Pulmonary artery endothelial cell (primary cell): ENCODE results near the gene CDC42. TPM values are rescaled to one million over a fixed set of nuclear protein-coding genes. Genes with fewer than 3 reads are reported as not detected.

Experiments
- DNase-seq: peaks from one replicate; pipeline ENCODE4 v3.0.0-alpha.2; 2011; ENCODE audit warnings: low read depth, low spot score
- total RNA-seq: library from RNA; depleted of rRNA; stranded (reverse); fragments of >200 nt; gene quantifications from 2 replicates; pipeline ENCODE4 v1.2.3, GENCODE V29; 2014

CDC42 gene
- total RNA-seq, 1 donor from 2014 or later = 947 TPM

DNA sequence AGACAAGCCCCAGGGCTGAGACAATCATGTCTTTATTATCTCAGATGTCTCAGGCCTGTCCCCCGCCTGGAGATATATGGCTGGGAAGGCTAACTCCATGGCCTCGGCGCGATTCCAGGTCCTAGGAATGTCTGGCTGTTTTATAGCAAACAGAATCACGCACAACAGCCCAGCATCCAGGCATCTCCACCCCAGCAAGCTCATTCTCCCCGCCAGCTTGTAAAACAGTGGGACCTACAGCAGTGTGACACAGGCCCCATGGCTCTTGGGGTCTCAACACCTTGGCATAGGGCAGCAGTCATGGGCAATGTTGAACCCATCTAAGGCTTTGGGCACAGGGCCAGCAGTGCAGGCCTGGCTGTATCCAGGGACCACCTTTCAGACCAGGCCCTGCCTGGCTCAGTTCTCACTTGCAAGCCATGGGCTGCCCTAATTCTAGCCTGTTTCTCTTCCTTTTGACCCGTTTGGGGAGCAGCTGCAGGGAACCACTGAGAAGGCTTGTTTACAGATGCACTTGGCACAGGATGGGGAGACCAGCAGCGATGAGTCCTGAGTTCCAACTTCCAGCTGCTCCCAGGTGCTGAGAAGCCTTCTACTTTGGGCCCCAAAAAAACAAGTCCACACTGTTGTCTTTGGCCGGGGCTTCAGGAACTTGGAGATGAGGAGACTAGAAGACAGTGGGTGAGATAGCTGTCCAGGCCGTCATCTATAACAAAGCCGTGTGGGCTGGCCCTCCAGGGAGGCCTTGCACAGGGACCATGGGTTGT is 56.0 kb downstream of the CDC42 start:
- DNase-seq = no peak

DNA sequence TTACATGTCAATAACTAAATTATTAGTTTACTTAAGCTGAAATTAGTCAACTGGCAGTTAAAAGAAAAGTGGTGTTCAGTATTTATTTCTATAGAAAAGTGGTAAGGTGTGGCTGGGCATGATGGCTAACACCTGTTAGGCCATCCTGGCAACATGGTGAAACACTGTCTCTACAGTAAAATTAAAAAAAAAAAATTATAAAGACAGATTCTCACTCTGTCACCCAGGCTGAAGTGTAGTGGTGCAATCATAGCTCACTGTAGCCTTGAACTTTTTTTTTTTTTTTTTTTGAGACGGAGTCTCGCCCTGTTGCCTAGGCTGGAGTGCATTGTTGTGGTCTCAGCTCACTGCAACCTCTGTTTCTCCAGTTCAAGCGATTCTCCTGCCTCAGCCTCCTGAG is 57.5 kb downstream of the CDC42 start:
- DNase-seq = no peak

DNA sequence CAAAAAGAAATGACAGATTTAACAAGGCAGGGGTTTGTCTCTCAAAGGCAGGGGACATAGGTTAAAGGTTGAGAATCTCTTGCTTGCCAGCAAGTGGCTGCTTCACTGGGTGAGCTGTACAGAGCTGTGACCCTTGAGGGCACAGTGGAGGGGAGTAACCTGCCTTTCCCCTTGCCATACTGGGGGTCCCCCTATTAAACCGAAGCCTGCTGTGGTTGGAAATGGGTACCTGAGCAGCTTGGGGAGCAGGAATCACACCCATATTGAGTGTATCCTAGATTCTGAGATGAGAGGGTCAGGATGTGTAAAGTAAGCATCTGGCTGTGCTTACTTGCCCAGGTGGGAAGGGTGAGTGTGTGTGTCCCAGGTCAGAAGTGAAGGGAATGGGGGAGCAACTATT is 58.6 kb downstream of the CDC42 start:
- no peak for DNase-seq

DNA sequence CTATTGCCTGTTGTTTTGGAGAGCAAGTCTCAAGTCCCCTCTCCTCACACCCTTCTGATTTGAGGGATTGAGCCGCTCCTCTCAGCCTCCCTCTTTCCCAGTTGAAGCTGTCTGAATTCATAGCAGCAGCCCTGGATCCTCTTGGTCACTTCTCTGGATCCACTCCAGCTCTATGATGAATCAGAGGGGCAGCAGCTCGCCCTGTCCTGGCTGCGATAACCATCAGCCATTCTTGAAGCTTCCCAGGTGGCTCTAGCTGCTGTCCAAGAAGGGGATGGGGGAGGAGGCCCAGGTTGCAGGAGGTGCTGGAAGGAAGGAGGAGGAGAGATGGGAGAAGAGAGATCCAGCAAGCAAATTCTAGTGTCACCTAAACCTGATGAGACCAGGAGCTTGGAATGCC is 59.1 kb downstream of the CDC42 start:
- no peak for DNase-seq

DNA sequence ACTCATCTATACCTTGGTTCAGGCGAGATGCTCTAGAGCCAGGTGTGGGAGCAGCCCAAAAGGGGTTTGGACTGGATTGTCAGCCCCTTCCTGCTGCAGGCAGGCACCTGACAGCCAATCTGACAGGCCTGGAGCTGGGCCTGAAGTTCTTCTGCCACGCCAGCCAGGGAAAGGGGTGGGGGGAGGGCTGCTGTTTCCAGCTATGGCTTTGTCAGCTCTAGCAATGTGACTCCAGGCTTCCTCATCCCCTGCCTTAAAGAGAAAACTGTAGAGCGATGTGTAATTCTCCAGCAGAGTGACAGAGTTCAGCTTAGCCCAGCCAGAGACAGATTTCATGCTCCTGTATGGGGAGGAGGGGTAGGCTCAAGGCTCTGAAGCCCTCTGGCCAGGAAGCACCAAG is 60.0 kb downstream of the CDC42 start:
- DNase-seq = no peak

DNA sequence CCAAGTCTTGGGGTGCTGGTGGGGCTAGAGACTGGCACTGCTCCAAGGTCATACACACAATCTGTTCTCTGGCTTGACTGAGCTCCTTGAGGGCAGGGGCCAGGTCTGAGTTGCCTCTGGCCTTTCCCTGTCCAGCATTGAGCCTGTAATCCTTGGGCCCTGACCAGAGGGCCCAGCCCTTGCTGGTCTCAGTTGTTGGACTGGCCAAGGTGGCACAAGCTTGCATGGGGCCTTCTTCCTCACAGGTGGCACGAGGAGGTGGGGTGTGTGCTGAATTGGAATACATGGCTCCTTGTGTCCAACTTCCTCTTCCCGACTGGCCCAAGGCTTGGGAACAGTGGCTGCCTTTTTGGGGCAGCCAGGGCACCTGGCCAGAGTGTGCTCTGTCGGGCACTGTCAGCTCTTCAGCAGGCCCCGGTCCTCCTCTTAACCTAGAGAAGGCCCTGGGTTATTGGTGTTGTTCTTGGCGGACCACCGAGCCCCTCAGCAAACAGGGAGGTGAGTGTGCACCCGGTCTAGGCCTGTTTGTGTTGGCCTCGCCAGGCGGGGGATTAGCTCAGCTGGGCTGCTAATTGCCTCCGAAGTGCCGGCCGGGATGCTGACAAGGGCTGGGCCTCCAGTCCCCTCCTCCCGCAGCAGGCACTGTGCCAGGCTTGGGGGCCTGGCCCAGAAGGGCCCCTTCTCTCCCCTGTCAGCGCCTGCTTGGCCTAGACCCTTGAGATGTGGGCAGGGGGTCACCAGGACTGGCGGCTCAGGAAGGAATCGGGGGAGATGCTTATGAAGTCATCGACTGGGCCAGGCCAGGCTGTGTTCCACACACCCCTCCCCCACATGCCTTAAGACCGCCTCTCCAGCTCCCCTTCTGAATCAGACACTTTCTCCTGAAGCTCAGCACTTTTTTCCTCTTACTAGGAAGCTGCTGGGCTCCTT is 61.8 kb downstream of the CDC42 start:
- DNase-seq = peak; percentile 65

DNA sequence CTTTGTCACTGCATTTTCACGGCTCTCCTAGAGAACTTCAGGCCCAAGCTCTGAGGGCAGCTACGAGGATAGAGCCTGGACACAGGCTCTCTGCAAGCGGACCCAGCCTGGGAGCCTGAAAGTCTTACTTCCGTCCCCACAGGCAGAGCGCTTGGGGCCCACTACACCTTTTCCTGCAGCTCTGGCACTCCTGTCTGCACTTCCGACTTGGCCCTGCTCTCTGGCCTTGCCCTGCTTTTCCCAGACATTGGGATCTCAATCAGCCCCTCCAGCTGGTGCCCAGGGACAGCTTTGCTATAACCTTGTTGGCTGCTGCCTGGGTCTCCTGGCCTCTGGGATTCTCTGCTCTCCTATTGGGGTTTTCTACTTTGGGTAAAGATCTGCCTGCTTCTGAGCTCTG is 62.8 kb downstream of the CDC42 start:
- no peak for DNase-seq

DNA sequence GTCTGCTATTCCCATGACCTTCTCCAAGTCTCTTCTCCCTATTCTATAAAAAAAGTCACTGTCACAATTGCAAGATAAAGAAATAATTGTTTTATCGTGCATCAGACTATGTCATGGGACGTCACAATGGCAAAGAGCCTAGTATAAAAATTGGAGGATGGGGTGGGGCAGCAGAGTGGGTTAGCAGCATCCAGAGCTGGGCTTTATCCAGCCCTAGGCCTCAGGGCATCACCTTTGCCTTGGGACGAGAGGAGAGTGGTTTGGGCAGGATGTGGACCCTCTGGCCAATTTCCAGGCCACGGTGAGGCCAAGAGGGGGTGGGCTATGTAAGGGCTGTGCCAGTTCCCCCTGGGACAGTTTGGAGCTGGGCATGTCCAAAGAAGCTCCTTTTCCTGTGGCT is 64.7 kb downstream of the CDC42 start:
- no peak for DNase-seq

DNA sequence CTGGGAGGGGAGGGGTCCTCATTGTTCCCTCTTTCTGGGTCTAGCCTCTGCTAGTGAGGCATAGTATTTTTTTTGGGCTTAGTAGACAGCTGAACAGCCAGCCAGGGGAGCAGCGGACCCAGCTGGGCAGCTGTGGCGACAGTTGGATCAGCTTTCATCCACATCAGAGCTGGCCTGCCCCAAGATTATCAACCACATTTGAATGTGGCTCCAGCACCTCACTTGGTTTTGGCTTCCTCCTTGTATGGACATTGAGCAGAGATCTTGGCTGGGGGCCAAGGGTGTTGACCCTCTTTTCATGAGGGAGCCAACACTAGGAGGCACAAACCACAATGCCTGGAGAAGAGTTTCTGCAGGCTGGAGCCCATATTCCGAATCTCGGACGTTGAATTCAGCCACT is 65.3 kb downstream of the CDC42 start:
- no peak for DNase-seq

DNA sequence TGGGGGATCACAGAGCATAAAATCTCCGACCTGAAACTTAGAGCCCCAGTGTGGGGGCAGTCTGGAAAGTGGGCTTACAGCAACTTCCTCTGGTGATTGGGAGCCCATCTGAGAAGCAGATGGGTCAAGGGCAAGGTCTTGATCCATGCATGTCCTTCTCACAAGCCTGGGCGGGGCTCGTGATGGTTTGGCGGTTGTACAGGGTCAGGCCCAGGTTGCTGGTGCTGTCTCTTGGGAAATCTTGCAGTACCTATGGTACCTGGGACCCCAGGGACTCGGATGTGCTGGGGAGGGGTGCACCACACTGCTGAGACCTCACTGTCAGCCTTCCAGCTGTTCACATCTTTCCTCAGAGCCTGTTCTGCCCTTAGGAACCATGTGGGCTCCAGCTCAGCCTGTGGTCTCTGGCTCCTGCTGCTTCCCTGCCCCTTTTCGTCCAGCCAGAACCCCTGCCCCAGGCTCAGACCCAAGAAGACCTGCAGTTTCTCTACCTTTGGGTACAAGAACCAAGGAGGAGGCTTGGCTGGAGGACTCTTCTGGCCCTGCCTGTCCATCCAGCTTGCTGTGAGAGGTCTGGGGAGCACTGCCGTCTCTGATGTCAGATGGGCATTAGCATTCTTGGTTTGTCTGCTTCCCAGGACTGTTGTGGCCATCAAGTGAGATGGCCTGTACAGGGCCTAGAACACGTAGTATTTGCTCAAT is 65.9 kb downstream of the CDC42 start:
- no peak for DNase-seq

DNA sequence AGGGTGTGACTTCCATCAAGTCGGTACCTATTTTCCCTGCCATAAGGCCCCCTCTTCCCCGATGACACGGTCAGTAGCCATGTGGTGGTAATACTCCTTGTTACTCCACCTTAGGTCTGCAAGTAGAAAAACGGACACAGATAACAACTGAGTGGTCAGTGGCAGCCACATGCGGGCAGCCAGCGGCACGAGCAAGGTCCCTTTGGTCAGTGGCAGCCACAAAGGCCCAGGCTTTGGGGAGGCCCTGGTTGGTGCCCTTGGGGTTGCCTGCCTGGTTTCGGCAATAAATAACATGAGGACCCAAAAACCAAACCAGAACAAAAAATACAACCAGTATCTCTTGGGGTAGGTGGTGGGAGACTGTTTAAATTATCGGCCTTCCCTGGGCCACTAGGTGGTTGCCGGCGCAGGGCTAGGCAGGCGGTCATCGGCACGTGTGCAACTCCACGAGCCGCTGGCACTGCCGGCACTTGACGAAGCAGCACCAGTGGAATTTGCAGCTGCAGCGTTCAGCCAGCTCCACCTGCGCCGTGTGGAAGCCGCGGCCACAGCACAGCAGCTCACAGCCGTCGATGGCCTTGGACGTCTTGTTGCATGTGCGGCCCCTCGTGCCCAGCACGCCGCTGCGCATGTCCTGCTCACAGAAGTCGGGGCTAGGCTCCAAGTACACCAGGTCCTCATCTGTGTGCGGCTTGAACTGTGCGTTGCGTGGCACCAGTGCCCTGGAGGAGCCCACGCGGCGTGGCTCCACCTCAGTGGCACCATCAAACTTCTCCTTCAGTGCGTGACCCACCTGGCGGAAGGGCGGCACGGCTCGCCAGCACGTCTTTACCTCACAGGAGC is 67.3 kb downstream of the CDC42 start:
- no peak for DNase-seq

DNA sequence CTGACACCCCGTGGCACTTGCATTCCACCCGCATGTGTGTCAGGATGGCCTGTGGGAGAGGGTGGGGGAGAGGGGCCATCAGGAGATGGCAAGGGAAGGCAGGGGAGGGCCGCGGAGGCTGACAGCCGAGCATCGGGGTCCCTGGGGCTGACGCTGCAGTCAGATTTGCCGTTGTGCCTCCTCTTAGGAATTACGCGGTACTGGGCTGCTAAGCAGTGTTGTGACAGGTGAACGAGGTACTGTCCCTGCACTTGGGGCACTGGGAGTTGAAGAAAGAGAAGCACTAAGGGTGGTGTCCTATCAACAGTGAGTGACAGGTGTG is 67.9 kb downstream of the CDC42 start:
- DNase-seq = no peak

DNA sequence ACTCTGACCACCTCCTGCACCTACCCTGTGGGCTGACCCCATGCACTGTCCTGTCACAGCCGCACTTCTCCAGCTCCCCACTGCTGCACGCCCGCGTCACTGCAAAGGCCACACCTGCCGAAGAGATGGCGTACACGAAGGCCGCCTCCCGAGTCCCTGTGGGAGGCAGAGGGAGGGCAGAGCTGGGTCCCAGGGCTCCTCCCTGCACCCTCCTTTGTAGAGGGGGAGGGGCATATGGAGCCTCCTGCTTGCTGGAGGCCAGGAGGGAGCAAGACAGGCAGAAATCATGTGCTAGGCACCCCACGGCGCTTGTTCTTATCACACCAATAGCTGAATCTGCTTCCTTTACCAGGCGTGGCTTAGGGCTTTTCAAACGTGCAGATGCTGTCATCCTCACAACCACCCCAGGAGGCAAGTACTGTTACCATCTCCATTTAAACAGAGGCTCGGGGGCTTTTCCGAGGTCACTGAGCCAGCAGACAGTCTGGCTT is 69.0 kb downstream of the CDC42 start:
- no peak for DNase-seq

DNA sequence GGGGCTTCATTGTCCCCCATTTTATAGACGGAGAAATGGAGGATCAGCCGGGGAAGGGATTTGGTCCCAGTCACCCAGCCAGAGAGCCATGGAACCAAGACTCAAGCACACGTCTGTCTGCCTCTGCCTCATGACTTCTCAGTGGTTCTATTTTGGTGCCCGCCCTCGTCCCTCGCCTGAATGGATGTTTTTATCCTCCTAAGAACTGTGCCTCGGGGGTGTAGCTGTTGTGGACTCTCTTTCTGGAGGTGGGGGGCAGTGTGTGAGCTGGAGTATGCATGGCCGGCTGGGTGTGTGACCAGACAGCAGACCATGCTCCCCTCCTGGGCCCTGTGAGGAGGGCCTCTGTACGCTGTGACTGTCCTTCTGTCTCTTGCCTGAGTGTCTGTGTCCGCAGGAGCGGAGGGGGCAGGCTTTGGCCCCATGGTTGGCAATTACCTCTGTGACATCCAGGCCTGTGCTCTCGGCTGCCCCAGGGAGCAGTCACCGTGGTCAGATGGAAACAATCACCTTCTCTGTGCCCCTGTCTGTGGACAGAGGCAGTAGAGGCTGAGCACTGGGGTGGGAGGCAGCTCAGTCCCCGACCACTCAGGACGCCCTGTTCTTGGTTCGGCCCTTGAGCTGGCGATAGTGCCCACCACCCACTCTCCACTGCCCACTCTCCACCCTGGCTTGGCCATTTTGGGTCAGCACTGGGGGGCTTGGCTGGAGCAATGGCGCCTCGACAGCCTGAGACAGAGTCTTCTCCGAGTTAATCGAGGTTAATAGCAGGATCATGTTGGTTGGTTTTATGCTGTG is 70.0 kb downstream of the CDC42 start:
- no peak for DNase-seq

DNA sequence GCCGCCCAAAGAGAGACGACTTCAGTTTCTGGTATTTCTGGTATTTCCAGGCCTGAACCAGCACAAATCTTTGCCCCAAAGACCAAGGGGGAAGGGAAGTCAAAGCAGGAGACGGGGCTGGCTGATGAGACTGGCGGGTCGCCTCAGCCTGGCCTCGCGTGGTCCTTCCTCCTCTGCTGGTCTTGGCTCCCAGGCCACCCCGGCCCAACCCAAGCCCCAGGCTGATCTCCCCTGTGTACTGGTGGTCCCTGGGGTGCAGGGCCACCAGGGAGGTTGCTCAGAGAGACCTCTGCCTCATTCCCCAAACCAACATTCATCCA is 70.5 kb downstream of the CDC42 start:
- no peak for DNase-seq

DNA sequence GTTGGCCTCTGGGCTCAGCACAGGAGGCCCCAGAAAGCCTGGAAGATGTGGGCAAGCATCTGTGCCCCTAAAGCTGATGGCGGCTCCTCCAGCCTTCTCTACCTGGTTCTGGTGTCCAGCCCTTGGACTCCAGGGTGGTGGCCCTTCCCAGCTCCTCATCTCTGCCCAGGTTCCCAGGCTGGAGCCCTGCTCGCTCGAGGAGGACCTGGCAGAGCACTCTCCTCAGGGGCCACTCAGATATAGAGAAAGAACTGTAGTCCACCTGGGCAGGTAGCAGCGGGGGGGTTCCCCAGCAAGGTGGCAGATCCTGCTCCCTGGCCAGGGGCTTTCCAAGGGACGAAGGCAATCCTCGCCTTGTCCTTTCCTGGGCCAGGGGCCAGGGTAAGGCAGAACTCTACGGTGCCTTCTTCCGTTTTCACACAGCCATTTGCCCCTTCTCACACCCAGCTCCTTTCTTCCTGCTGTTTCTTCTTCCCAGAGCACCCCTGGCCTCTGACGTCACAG is 71.4 kb downstream of the CDC42 start:
- DNase-seq = no peak

DNA sequence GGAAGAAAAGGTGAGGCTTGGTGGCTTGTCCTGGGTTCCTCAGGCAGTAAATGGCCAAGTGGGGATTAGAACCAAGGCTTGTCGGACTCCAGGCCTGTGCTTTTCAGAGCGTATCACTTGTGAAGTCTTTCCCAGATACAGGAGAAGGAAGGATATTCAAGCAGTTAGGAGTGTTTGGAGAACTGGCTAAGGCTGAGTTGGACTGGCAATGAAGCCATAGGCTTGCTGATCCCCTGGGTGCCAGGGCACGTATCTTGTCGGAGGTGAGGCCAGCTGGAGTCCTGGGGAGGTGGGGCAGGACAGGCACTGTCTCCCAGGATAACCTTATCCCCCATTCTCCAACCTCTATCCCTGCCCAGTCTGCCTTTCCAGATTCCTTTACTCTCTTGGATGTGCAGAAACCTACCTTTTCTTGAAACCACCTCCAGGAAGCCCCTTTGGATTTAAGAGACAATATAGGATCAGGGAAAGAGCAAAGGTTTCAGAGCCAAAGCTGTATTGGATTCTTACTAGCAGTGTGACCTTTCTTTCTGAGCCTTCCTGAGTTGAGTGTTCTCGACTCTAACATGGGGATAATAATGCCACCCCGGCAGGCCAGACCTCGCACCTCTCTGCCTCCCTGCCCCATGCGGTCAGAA is 72.2 kb downstream of the CDC42 start:
- DNase-seq = no peak

DNA sequence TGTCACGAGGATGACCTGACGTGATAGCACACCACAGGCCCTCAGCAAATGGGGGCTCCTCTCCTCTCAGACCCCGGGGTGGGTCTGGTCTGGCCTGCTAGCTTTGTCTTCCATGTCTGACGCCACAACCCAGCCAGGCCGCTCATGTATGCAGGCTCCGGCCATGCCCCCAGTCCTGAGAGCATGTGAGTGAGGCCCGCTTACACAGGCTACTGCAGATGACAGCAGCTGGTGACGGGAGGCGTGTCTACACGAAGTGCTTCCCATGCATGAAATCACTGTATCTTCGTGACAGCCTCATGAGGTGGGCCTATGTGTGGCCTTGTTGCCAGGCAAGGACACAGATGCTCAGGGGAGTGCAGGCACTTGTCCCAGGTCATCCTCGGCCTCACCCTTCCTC is 74.0 kb downstream of the CDC42 start:
- no peak for DNase-seq

DNA sequence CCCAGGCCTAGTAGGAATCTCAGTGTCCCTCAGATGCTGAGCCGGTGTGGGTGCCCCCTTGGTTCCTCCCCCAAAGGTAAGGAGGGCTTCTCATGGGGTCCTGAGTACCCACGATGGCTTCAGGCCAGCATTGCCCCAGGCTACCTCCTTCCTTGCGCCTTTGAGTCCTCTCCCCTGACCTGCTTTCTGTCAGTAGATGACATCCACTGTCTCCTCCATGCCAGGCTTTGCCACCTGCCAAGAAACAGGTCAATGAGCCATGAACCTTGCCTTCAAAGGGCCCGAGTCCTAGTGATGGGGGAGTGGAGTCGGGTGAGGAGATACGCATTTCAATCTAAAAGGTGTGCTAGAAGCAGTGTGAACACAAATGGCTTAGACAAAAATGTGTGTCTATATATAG is 74.7 kb downstream of the CDC42 start:
- no peak for DNase-seq

DNA sequence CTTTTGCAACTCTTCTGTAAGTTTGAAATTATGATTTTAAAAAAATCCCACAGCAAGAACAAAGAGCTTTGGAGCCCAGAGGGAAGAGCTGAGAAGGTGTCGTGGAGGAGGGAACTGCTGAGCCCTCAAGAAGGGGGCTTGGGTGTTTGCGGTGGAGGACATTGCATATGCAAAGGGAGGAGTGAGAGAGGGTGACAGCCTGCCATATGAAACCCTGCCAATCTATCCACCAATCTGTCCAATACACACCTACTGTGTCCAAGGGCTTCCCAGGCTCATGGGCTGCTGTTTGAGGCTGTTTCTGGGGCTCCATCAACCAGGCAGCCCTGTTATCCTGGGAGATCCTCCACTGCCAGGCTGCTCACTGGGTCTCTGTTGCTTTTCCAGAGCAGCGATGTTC is 75.2 kb downstream of the CDC42 start:
- no peak for DNase-seq
